ENCODE measurements around the gene ZFYVE26. TPM values are rescaled to one million over a fixed set of nuclear protein-coding genes. Genes with fewer than 3 reads are reported as not detected.

Gene ZFYVE26
- total RNA-seq, 1 experiment from 2014 or later = 19.9 TPM

GRCh38 chr14:67748312-67748711 is 68.1 kb downstream of the ZFYVE26 start:
- H4K91ac ChIP-seq (ENCODE audit: insufficient read length, low read depth, low read length) = no peak overlapping the region
- no peaks in the 10 kb centered on the region; the same call in 1 of the 2 replicates for H3K79me2 ChIP-seq (ENCODE audit: insufficient read depth, low read length)
- H3K23ac ChIP-seq (ENCODE audit: insufficient read length, low read depth, low read length) = no peak overlapping the region
- H3K56ac ChIP-seq (ENCODE audit: insufficient read length, low read depth, low read length) = no peak overlapping the region
- no peaks in the 10 kb centered on the region for H3K4me1 ChIP-seq (ENCODE audit: insufficient read depth, low read length)
- no peaks in the 10 kb centered on the region for H3K23me2 ChIP-seq (ENCODE audit: insufficient read length, low read depth, low read length, poor library complexity, severe bottlenecking)
- H4K5ac ChIP-seq (ENCODE audit: insufficient read length, low read depth, low read length) = no peak overlapping the region
- no peak overlapping the region for H4K8ac ChIP-seq (replicated peaks; ENCODE audit: insufficient read length, low read depth, low read length)
- no peak overlapping the region for H3T11ph ChIP-seq (ENCODE audit: low read length)
- DNase-seq = no peak
- H3K27me3 ChIP-seq (ENCODE audit: insufficient read depth, low read length) = no peaks in the 10 kb centered on the region
- H2AK5ac ChIP-seq (ENCODE audit: insufficient read length, low read length) = no peak overlapping the region
- no peaks in the 10 kb centered on the region for H4K20me1 ChIP-seq (ENCODE audit: control insufficient read depth, insufficient read depth, insufficient read length)
- no CpG with 5 or more reads among the region's 10 CpGs for WGBS (ENCODE audit: extremely low coverage, insufficient read length, low lambda C conversion rate)
- Mint-ChIP-seq H3K27me3 (ENCODE audit: low read depth) (no peaks in the 10 kb centered on the region), H3K27ac (no peak overlapping the region), H3K36me3 (ENCODE audit: insufficient read depth in 1 of 3, low read depth in 3 of 3) (peaks cover 28 to 50% (median 46%) of the 10 kb centered on the region in 3 experiments; a peak in 6 of 7 replicates), H3K4me3 (no peak overlapping the region), H3K9me3 (no peaks in the 10 kb centered on the region), H3K4me1 (no peaks in the 10 kb centered on the region)
- no peak overlapping the region for H2BK15ac ChIP-seq (ENCODE audit: low read depth, low read length)
- H3K18ac ChIP-seq (ENCODE audit: insufficient read length, low read depth, low read length) = no peak overlapping the region
- no peak overlapping the region for H3K9ac ChIP-seq (ENCODE audit: extremely low read depth, insufficient read length, low read length)
- no peaks in the 10 kb centered on the region for H3K79me1 ChIP-seq (ENCODE audit: insufficient read depth, low read depth, low read length, poor library complexity, severe bottlenecking)
- no peak overlapping the region for H2AFZ ChIP-seq (ENCODE audit: low read length)
- H3K14ac ChIP-seq (ENCODE audit: insufficient read depth, low read length) = no peak overlapping the region; the same call in 1 of the 2 replicates
- H3K4ac ChIP-seq (ENCODE audit: low read depth, low read length) = no peak overlapping the region
- no peak overlapping the region for H2BK20ac ChIP-seq (ENCODE audit: low read depth, low read length, poor library complexity, severe bottlenecking)
- H3K27ac ChIP-seq (ENCODE audit: insufficient read length, low read depth, low read length) = no peak overlapping the region
- H3K9me3 ChIP-seq (ENCODE audit: control insufficient read depth, low read depth, low read length) = no peaks in the 10 kb centered on the region
- H3K4me2 ChIP-seq (ENCODE audit: insufficient read depth, insufficient read length, low read length) = no peak overlapping the region
- no peak for TF ChIP-seq CTCF (conservative IDR thresholded peaks at IDR 0.05)
- no peak overlapping the region for H2BK120ac ChIP-seq (ENCODE audit: low read depth, low read length, poor library complexity, severe bottlenecking)
- H2BK12ac ChIP-seq (ENCODE audit: insufficient read length, low read depth, low read length) = no peak overlapping the region
- no peak overlapping the region for H2BK5ac ChIP-seq (ENCODE audit: insufficient read length, low read length)

Data from H9 (cell line).